GM23338 (cell line): Measurements from ENCODE around the gene UBXN10. TPM values are rescaled to one million over a fixed set of nuclear protein-coding genes. Genes with fewer than 3 reads are reported as not detected.

Source experiments
- ATAC-seq: fragments of 200-7000 bp; cut with Tn5 transposase; 3 replicates; pipeline ENCODE4 v1.9.1; 2020
- DNase-seq: peaks from one replicate; pipeline ENCODE4 v3.0.0-alpha.2; 2015; ENCODE audit warnings: low spot score
- H2AFZ ChIP-seq: fragments of 200-600 bp; sonication (generic); 2 replicates; pipeline ENCODE4 v1.8.0; 2016; ENCODE audit warnings: antibody characterized with exemption, mild to moderate bottlenecking, moderate library complexity
- H3F3A ChIP-seq: fragments of 200-600 bp; sonication (generic); replicated peaks from 2 replicates; pipeline ENCODE4 v1.8.0; 2017; ENCODE audit warnings: antibody characterized with exemption, mixed run types, low read depth
- H3K27ac ChIP-seq: fragments of 200-600 bp; sonication (generic); 2 replicates; pipeline ENCODE4 v1.6.1; 2016; ENCODE audit warnings: low read depth
- H3K27me3 ChIP-seq: fragments of 200-600 bp; sonication (generic); 2 replicates; pipeline ENCODE4 v1.8.0; 2016; ENCODE audit warnings: mild to moderate bottlenecking, mixed run types, moderate library complexity; ENCODE audit not compliant: insufficient read depth
- H3K36me3 ChIP-seq: fragments of 200-600 bp; sonication (generic); 2 replicates; pipeline ENCODE4 v1.8.0; 2016; ENCODE audit warnings: mild to moderate bottlenecking; ENCODE audit not compliant: insufficient read depth
- H3K4me1 ChIP-seq: fragments of 200-600 bp; sonication (generic); 2 replicates; pipeline ENCODE4 v1.8.0; 2016; ENCODE audit warnings: mild to moderate bottlenecking, moderate library complexity; ENCODE audit not compliant: insufficient read depth
- H3K4me2 ChIP-seq: fragments of 200-600 bp; sonication (generic); 2 replicates; pipeline ENCODE4 v1.7.1; 2017; ENCODE audit warnings: mixed run types
- H3K4me3 ChIP-seq: fragments of 200-600 bp; sonication (generic); 2 replicates; pipeline ENCODE4 v1.6.1; 2016; ENCODE audit warnings: mixed run types
- H3K79me2 ChIP-seq: fragments of 200-600 bp; sonication (generic); replicated peaks from 2 replicates; pipeline ENCODE4 v1.8.0; 2017; ENCODE audit warnings: mild to moderate bottlenecking; ENCODE audit not compliant: insufficient read depth
- H3K9me2 ChIP-seq: fragments of 200-600 bp; sonication (generic); 2 replicates; pipeline ENCODE4 v1.8.0; 2017; ENCODE audit not compliant: insufficient read depth
- H4K20me1 ChIP-seq: fragments of 200-600 bp; sonication (generic); replicated peaks from 2 replicates; pipeline ENCODE4 v1.8.0; 2017; ENCODE audit warnings: mild to moderate bottlenecking; ENCODE audit not compliant: insufficient read depth
- H3K27ac Mint-ChIP-seq: 2 replicates; pipeline ENCODE4 v1.8.0; 2020; ENCODE audit warnings: inconsistent platforms, mild to moderate bottlenecking, moderate library complexity, mixed read lengths
- H3K27me3 Mint-ChIP-seq: 3 replicates; pipeline ENCODE4 v1.8.0; 2022; ENCODE audit warnings: low read depth, mild to moderate bottlenecking, moderate library complexity, mixed read lengths, inconsistent platforms; ENCODE audit not compliant: insufficient read depth, poor library complexity
- H3K36me3 Mint-ChIP-seq: 3 replicates; pipeline ENCODE4 v1.8.0; 2021; ENCODE audit warnings: low read depth, mild to moderate bottlenecking, inconsistent platforms, moderate library complexity, mixed read lengths
- H3K4me1 Mint-ChIP-seq: 3 replicates; pipeline ENCODE4 v1.8.0; 2020; ENCODE audit warnings: mild to moderate bottlenecking, inconsistent platforms, mixed read lengths
- H3K4me3 Mint-ChIP-seq: 3 replicates; pipeline ENCODE4 v1.8.0; 2021; ENCODE audit warnings: moderate library complexity, mild to moderate bottlenecking, inconsistent platforms, mixed read lengths
- H3K9me3 Mint-ChIP-seq: 3 replicates; pipeline ENCODE4 v1.8.0; 2020; ENCODE audit warnings: moderate library complexity, mild to moderate bottlenecking, inconsistent platforms, mixed read lengths
- EZH2 ChIP-seq: fragments of 200-600 bp; sonication (generic); IDR thresholded peaks from one replicate; pipeline ENCODE4 v1.8.0; 2017; ENCODE audit warnings: antibody characterized with exemption, mild to moderate bottlenecking, low read depth; ENCODE audit not compliant: unreplicated experiment
- EZH2phosphoT487 ChIP-seq: fragments of 200-600 bp; sonication (generic); IDR thresholded peaks from one replicate; pipeline ENCODE4 v1.8.1; 2018; ENCODE audit warnings: antibody characterized with exemption; ENCODE audit not compliant: unreplicated experiment
- JUNB ChIP-seq: IDR thresholded peaks from one replicate; pipeline ENCODE4 v1.6.1; 2016; ENCODE audit warnings: antibody characterized with exemption; ENCODE audit not compliant: unreplicated experiment
- POLR2AphosphoS5 ChIP-seq: IDR thresholded peaks from 2 replicates; pipeline ENCODE4 v1.6.1; 2016; ENCODE audit warnings: antibody characterized with exemption, low read depth
- STAT1 ChIP-seq: IDR thresholded peaks from one replicate; pipeline ENCODE4 v1.6.1; 2016; ENCODE audit warnings: antibody characterized with exemption; ENCODE audit not compliant: unreplicated experiment
- ZNF114 ChIP-seq: fragments of 250-450 bp; sonication (Bioruptor Pico); IDR thresholded peaks from 2 replicates; pipeline ENCODE4 v1.5.0; 2020; ENCODE audit warnings: mild to moderate bottlenecking, moderate library complexity
- ZNF331 ChIP-seq: fragments of 250-450 bp; sonication (Bioruptor Pico); IDR thresholded peaks from 2 replicates; pipeline ENCODE4 v1.5.0; 2020; ENCODE audit warnings: low read depth, mild to moderate bottlenecking, moderate library complexity
- polyA plus RNA-seq: library from polyadenylated mRNA; unstranded; fragments of >200 nt; fragmentation: Nextera tagmentation; extraction: Ambion mirVana; gene quantifications from 2 replicates; pipeline ENCODE4 v1.2.1, GENCODE V29; 2016
- total RNA-seq: library from RNA; depleted of rRNA; stranded (reverse); fragments of >200 nt; shearing (Covaris generic); gene quantifications from 2 replicates; pipeline ENCODE4 v1.2.3, GENCODE V29; 2014
- TF ChIP-seq, protein P1 (sequence below): IDR thresholded peaks from one replicate; pipeline ENCODE4 v1.6.1; 2018; ENCODE audit warnings: antibody characterized with exemption; ENCODE audit not compliant: unreplicated experiment
- TF ChIP-seq, protein P2 (sequence below): IDR thresholded peaks from 2 replicates; pipeline ENCODE4 v1.6.1; 2016; ENCODE audit warnings: antibody characterized with exemption
- TF ChIP-seq, protein P3 (sequence below), 2 experiments: fragments of 200-600 bp in 1 of 2; sonication (generic) in 1 of 2; conservative IDR thresholded peaks; 2 replicates each; pipeline versions ENCODE4 v1.5.1 to v1.6.1; 2016 to 2017; ENCODE audit warnings: antibody characterized with exemption in 2 of 2, low read depth in 2 of 2, mild to moderate bottlenecking in 2 of 2, moderate library complexity in 1 of 2
- TF ChIP-seq, protein P4 (sequence below): fragments of 250-450 bp; sonication (Bioruptor Pico); IDR thresholded peaks from 2 replicates; pipeline ENCODE4 v1.5.0; 2020; ENCODE audit warnings: mild to moderate bottlenecking, moderate library complexity

UBXN10 gene
- total and polyA plus RNA-seq, 2 experiments from 2014 or later = 0.27 to 0.69 TPM

DNA sequence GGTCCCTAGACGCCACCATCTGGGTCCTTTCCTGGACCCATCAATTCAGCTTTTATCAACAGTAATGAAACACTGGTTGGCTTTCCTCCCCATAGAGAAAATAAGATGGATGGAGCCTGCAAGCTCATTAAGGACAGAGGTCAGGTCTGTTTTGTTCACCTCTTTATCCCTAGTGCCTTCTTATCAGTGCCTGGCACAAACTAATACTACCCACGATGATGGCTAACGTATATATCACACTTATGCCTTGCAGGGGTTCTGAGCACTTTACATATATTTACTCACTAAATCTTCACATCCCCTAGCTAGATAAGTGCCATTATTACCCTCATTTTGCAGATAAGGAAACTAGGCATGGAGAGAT is 5.1 kb upstream of the UBXN10 start:
- Histone ChIP-seq H3K4me1 (no peaks in the 10 kb centered on the region; the same call in 1 of the 2 replicates), H3K4me3 (no peak overlapping the region), H3K27me3 (peaks cover 13% of the 10 kb centered on the region), H4K20me1 (no peaks in the 10 kb centered on the region), H3F3A (no peaks in the 10 kb centered on the region), H3K27ac (no peak overlapping the region), H3K79me2 (no peaks in the 10 kb centered on the region), H3K36me3 (no peaks in the 10 kb centered on the region), H2AFZ (no peak overlapping the region), H3K9me2 (no peaks in the 10 kb centered on the region), H3K4me2 (no peak overlapping the region)
- Mint-ChIP-seq H3K9me3 (peaks cover 2% of the 10 kb centered on the region; the same call in 1 of the 3 replicates), H3K4me1 (peaks cover 10% of the 10 kb centered on the region), H3K36me3 (no peaks in the 10 kb centered on the region; the same call in 2 of the 3 replicates), H3K27me3 (peaks cover 15% of the 10 kb centered on the region), H3K4me3 (no peak overlapping the region), H3K27ac (no peak overlapping the region)
- no peak for DNase-seq
- ATAC-seq = no peak
- TF ChIP-seq EZH2 (no peak), JUNB (no peak), POLR2AphosphoS5 (no peak), ZNF331 (CRISPR knock-in tag) (no peak), EZH2phosphoT487 (no peak), STAT1 (no peak), ZNF114 (no peak)
- TF ChIP-seq, protein P1, sequence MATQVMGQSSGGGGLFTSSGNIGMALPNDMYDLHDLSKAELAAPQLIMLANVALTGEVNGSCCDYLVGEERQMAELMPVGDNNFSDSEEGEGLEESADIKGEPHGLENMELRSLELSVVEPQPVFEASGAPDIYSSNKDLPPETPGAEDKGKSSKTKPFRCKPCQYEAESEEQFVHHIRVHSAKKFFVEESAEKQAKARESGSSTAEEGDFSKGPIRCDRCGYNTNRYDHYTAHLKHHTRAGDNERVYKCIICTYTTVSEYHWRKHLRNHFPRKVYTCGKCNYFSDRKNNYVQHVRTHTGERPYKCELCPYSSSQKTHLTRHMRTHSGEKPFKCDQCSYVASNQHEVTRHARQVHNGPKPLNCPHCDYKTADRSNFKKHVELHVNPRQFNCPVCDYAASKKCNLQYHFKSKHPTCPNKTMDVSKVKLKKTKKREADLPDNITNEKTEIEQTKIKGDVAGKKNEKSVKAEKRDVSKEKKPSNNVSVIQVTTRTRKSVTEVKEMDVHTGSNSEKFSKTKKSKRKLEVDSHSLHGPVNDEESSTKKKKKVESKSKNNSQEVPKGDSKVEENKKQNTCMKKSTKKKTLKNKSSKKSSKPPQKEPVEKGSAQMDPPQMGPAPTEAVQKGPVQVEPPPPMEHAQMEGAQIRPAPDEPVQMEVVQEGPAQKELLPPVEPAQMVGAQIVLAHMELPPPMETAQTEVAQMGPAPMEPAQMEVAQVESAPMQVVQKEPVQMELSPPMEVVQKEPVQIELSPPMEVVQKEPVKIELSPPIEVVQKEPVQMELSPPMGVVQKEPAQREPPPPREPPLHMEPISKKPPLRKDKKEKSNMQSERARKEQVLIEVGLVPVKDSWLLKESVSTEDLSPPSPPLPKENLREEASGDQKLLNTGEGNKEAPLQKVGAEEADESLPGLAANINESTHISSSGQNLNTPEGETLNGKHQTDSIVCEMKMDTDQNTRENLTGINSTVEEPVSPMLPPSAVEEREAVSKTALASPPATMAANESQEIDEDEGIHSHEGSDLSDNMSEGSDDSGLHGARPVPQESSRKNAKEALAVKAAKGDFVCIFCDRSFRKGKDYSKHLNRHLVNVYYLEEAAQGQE = no peak
- TF ChIP-seq, protein P2, sequence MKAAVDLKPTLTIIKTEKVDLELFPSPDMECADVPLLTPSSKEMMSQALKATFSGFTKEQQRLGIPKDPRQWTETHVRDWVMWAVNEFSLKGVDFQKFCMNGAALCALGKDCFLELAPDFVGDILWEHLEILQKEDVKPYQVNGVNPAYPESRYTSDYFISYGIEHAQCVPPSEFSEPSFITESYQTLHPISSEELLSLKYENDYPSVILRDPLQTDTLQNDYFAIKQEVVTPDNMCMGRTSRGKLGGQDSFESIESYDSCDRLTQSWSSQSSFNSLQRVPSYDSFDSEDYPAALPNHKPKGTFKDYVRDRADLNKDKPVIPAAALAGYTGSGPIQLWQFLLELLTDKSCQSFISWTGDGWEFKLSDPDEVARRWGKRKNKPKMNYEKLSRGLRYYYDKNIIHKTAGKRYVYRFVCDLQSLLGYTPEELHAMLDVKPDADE = no peak
- TF ChIP-seq, protein P3, sequence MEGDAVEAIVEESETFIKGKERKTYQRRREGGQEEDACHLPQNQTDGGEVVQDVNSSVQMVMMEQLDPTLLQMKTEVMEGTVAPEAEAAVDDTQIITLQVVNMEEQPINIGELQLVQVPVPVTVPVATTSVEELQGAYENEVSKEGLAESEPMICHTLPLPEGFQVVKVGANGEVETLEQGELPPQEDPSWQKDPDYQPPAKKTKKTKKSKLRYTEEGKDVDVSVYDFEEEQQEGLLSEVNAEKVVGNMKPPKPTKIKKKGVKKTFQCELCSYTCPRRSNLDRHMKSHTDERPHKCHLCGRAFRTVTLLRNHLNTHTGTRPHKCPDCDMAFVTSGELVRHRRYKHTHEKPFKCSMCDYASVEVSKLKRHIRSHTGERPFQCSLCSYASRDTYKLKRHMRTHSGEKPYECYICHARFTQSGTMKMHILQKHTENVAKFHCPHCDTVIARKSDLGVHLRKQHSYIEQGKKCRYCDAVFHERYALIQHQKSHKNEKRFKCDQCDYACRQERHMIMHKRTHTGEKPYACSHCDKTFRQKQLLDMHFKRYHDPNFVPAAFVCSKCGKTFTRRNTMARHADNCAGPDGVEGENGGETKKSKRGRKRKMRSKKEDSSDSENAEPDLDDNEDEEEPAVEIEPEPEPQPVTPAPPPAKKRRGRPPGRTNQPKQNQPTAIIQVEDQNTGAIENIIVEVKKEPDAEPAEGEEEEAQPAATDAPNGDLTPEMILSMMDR (conservative IDR thresholded peaks at IDR 0.05; ENCODE audit: low read depth in 2 of 2) = no peak
- TF ChIP-seq, protein P4, sequence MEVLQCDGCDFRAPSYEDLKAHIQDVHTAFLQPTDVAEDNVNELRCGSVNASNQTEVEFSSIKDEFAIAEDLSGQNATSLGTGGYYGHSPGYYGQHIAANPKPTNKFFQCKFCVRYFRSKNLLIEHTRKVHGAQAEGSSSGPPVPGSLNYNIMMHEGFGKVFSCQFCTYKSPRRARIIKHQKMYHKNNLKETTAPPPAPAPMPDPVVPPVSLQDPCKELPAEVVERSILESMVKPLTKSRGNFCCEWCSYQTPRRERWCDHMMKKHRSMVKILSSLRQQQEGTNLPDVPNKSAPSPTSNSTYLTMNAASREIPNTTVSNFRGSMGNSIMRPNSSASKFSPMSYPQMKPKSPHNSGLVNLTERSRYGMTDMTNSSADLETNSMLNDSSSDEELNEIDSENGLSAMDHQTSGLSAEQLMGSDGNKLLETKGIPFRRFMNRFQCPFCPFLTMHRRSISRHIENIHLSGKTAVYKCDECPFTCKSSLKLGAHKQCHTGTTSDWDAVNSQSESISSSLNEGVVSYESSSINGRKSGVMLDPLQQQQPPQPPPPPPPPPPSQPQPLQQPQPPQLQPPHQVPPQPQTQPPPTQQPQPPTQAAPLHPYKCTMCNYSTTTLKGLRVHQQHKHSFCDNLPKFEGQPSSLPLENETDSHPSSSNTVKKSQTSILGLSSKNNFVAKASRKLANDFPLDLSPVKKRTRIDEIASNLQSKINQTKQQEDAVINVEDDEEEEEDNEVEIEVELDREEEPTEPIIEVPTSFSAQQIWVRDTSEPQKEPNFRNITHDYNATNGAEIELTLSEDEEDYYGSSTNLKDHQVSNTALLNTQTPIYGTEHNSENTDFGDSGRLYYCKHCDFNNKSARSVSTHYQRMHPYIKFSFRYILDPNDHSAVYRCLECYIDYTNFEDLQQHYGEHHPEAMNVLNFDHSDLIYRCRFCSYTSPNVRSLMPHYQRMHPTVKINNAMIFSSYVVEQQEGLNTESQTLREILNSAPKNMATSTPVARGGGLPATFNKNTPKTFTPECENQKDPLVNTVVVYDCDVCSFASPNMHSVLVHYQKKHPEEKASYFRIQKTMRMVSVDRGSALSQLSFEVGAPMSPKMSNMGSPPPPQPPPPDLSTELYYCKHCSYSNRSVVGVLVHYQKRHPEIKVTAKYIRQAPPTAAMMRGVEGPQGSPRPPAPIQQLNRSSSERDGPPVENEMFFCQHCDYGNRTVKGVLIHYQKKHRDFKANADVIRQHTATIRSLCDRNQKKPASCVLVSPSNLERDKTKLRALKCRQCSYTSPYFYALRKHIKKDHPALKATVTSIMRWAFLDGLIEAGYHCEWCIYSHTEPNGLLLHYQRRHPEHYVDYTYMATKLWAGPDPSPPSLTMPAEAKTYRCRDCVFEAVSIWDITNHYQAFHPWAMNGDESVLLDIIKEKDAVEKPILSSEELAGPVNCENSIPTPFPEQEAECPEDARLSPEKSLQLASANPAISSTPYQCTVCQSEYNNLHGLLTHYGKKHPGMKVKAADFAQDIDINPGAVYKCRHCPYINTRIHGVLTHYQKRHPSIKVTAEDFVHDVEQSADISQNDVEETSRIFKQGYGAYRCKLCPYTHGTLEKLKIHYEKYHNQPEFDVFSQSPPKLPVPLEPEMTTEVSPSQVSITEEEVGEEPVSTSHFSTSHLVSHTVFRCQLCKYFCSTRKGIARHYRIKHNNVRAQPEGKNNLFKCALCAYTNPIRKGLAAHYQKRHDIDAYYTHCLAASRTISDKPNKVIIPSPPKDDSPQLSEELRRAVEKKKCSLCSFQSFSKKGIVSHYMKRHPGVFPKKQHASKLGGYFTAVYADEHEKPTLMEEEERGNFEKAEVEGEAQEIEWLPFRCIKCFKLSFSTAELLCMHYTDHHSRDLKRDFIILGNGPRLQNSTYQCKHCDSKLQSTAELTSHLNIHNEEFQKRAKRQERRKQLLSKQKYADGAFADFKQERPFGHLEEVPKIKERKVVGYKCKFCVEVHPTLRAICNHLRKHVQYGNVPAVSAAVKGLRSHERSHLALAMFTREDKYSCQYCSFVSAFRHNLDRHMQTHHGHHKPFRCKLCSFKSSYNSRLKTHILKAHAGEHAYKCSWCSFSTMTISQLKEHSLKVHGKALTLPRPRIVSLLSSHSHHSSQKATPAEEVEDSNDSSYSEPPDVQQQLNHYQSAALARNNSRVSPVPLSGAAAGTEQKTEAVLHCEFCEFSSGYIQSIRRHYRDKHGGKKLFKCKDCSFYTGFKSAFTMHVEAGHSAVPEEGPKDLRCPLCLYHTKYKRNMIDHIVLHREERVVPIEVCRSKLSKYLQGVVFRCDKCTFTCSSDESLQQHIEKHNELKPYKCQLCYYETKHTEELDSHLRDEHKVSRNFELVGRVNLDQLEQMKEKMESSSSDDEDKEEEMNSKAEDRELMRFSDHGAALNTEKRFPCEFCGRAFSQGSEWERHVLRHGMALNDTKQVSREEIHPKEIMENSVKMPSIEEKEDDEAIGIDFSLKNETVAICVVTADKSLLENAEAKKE = no peak
